GM19455 (cell line): ENCODE results near the gene CEACAM3.

Source experiments
- ATAC-seq: cut with Tn5 transposase; IDR thresholded peaks from one replicate; pipeline ENCODE4 v1.9.1; 2021; ENCODE audit not compliant: unreplicated experiment

CEACAM3 gene

GRCh38 chr19:41843371-41843770, 47.0 kb downstream of the CEACAM3 start:
- no peak for ATAC-seq

- no peak for ATAC-seq
Observed at GRCh38 chr19:41844601-41845000, 48.2 kb downstream of the CEACAM3 start, which contains the start of gene LYPD4. Gene LYPD4, minus strand, starts transcription at chr19:41844683. Its CDS starts 5,398 bp downstream, at chr19:41839285.

GRCh38 chr19:41845001-41845050, 48.4 kb downstream of the CEACAM3 start, which contains the start of gene DMRTC2:
Gene DMRTC2, plus strand, starts transcription at chr19:41845042. Its CDS starts 2,387 bp downstream, at chr19:41847429.
- no peak for ATAC-seq

- no peak for ATAC-seq
Observed at GRCh38 chr19:41845051-41845590, 48.7 kb downstream of the CEACAM3 start.

- ATAC-seq: no peak
Observed at GRCh38 chr19:41847351-41848105, 51.1 kb downstream of the CEACAM3 start.

GRCh38 chr19:41848666-41849065, 52.3 kb downstream of the CEACAM3 start:
- no peak for ATAC-seq

GRCh38 chr19:41849067-41849466, 52.7 kb downstream of the CEACAM3 start:
- ATAC-seq: no peak

GRCh38 chr19:41850381-41850780, 54.0 kb downstream of the CEACAM3 start:
- ATAC-seq: no peak

- no peak for ATAC-seq
Observed at GRCh38 chr19:41851456-41851855, 55.1 kb downstream of the CEACAM3 start.

GRCh38 chr19:41853344-41853743, 57.0 kb downstream of the CEACAM3 start:
- ATAC-seq: no peak

- no peak for ATAC-seq
Observed at GRCh38 chr19:41853768-41854167, 57.4 kb downstream of the CEACAM3 start.

- ATAC-seq: no peak
Observed at GRCh38 chr19:41859213-41859617, 62.8 kb downstream of the CEACAM3 start.

GRCh38 chr19:41859618-41860418, 63.4 kb downstream of the CEACAM3 start, which contains the start of gene RPS19:
Gene RPS19, plus strand, starts transcription at chr19:41860255. Its CDS starts 520 bp downstream, at chr19:41860775.
- peak; percentile 76 for ATAC-seq

GRCh38 chr19:41860419-41861115, 64.2 kb downstream of the CEACAM3 start:
- ATAC-seq: no peak
